Neuronal stem cell (in vitro differentiated cells): ENCODE measurements around the gene WDR54.
"Not testable (repeated sequence)": the region's sequence is repeated elsewhere in the genome, so short reads cannot be mapped to it uniquely, and the experiment has no call there.

Experiments
- DNase-seq: peaks from one replicate; pipeline ENCODE4 v3.0.0-alpha.2; 2013; ENCODE audit warnings: low spot score
- H2AFZ ChIP-seq: one replicate; pipeline ENCODE4 v1.6.1; 2013; ENCODE audit warnings: mild to moderate bottlenecking, low read length, inconsistent platforms
- H2AK5ac ChIP-seq: 2 replicates; pipeline ENCODE4 v1.6.1; 2013; ENCODE audit warnings: low read depth, mild to moderate bottlenecking, inconsistent platforms, low read length, moderate library complexity, mixed read lengths
- H2BK120ac ChIP-seq: 2 replicates; pipeline ENCODE4 v1.6.1; 2013; ENCODE audit warnings: low read depth, mild to moderate bottlenecking, inconsistent platforms, low read length, moderate library complexity, mixed read lengths
- H2BK12ac ChIP-seq: one replicate; pipeline ENCODE4 v1.6.1; 2013; ENCODE audit warnings: low read length, inconsistent platforms
- H2BK15ac ChIP-seq: 2 replicates; pipeline ENCODE4 v1.6.1; 2013; ENCODE audit warnings: mild to moderate bottlenecking, low read length, inconsistent platforms, mixed read lengths
- H2BK5ac ChIP-seq: one replicate; pipeline ENCODE4 v1.6.1; 2013; ENCODE audit warnings: inconsistent platforms, mild to moderate bottlenecking, low read length, moderate library complexity
- H3K14ac ChIP-seq: one replicate; pipeline ENCODE4 v1.6.1; 2013; ENCODE audit warnings: low read length, inconsistent platforms
- H3K18ac ChIP-seq: 2 replicates; pipeline ENCODE4 v1.6.1; 2013; ENCODE audit warnings: low read length, inconsistent platforms
- H3K23ac ChIP-seq: 2 replicates; pipeline ENCODE4 v1.6.1; 2013; ENCODE audit warnings: low read depth, mild to moderate bottlenecking, mixed read lengths, low read length, inconsistent platforms; ENCODE audit not compliant: poor library complexity
- H3K27ac ChIP-seq: replicated peaks from 3 replicates; pipeline ENCODE4 v1.5.1; 2013; ENCODE audit warnings: low read length, inconsistent platforms
- H3K27me3 ChIP-seq, 3 experiments: 2 replicates each; pipeline ENCODE4 v1.6.1; 2013; ENCODE audit warnings: low read length in 3 of 3, mild to moderate bottlenecking in 2 of 3, inconsistent platforms in 1 of 3, low read depth in 1 of 3, mixed read lengths in 1 of 3, moderate library complexity in 1 of 3; ENCODE audit not compliant: control insufficient read depth in 3 of 3, insufficient read depth in 3 of 3
- H3K36me3 ChIP-seq, 2 donors: replicated peaks in 1 of 2; 2 replicates each; pipeline ENCODE4 v1.6.1; 2013; ENCODE audit warnings: low read length in 2 of 2; ENCODE audit not compliant: control insufficient read depth in 2 of 2, insufficient read depth in 2 of 2
- H3K4ac ChIP-seq: 2 replicates; pipeline ENCODE4 v1.6.1; 2013; ENCODE audit warnings: inconsistent platforms, mild to moderate bottlenecking, low read length, moderate library complexity
- H3K4me1 ChIP-seq, 2 donors: 1 replicate in 1 of 2; 2 replicates in 1 of 2; pipeline ENCODE4 v1.6.1; 2013; ENCODE audit warnings: low read length in 2 of 2, low read depth in 1 of 2; ENCODE audit not compliant: control insufficient read depth in 2 of 2, insufficient read depth in 1 of 2
- H3K4me2 ChIP-seq: one replicate; pipeline ENCODE4 v1.6.1; 2013; ENCODE audit warnings: mild to moderate bottlenecking, low read length, inconsistent platforms; ENCODE audit not compliant: insufficient read depth, poor library complexity, severe bottlenecking
- H3K4me3 ChIP-seq, 2 donors: 2 replicates each; pipeline ENCODE4 v1.5.1; 2013; ENCODE audit warnings: low read length in 2 of 2, mild to moderate bottlenecking in 2 of 2, inconsistent platforms in 1 of 2, moderate library complexity in 1 of 2
- H3K79me1 ChIP-seq: one replicate; pipeline ENCODE4 v1.6.1; 2013; ENCODE audit warnings: low read depth, mild to moderate bottlenecking, inconsistent platforms, low read length, moderate library complexity
- H3K9ac ChIP-seq: one replicate; pipeline ENCODE4 v1.6.1; 2013; ENCODE audit warnings: mild to moderate bottlenecking, low read depth, low read length, inconsistent platforms; ENCODE audit not compliant: poor library complexity
- H3K9me3 ChIP-seq, 2 donors: replicated peaks in 1 of 2; 2 replicates each; pipeline versions ENCODE3 to v1.6.1; 2013; ENCODE audit warnings: low read length in 2 of 2, mild to moderate bottlenecking in 2 of 2, inconsistent platforms in 1 of 2, low read depth in 1 of 2, mixed read lengths in 1 of 2, moderate library complexity in 1 of 2; ENCODE audit not compliant: control insufficient read depth in 2 of 2, insufficient read depth in 1 of 2
- H4K8ac ChIP-seq: one replicate; pipeline ENCODE4 v1.6.1; 2013; ENCODE audit warnings: low read depth, mild to moderate bottlenecking, inconsistent platforms, low read length, moderate library complexity
- H4K91ac ChIP-seq: one replicate; pipeline ENCODE4 v1.6.1; 2013; ENCODE audit warnings: low read length, low read depth, mild to moderate bottlenecking, inconsistent platforms; ENCODE audit not compliant: poor library complexity
- WGBS, 2 donors: extraction: QIAGEN DNeasy Blood & Tissue Kit; methylation state at CpG; one replicate each; pipeline ENCODE4 v1.1.7; 2013; ENCODE audit warnings: missing lambda C conversion rate in 2 of 2, mixed read lengths in 1 of 2; ENCODE audit not compliant: insufficient read length in 2 of 2, insufficient replicate concordance in 1 of 2; ENCODE audit errors: extremely low coverage in 2 of 2; 5-methylcytosine and 5-hydroxymethylcytosine counted together

The WDR54 gene

GRCh38 chr2:74420006-74420405, 1.5 kb upstream of the WDR54 start:
- no CpG with 5 or more reads among the region's 2 CpGs for WGBS, 2 donors
- no peak overlapping the region for H4K8ac ChIP-seq
- no peak overlapping the region for H3K18ac ChIP-seq
- H2BK12ac ChIP-seq = no peak overlapping the region
- no peak overlapping the region for H4K91ac ChIP-seq
- peaks cover 0 to 3% of the 10 kb centered on the region in 2 donors for H3K9me3 ChIP-seq
- no peak overlapping the region for H2BK15ac ChIP-seq
- no peak overlapping the region for H3K14ac ChIP-seq
- H3K36me3 ChIP-seq = peaks cover 9 to 15% of the 10 kb centered on the region in 2 donors
- H2AFZ ChIP-seq = no peak overlapping the region
- no peak for DNase-seq
- H2AK5ac ChIP-seq = no peak overlapping the region
- no peak overlapping the region for H2BK120ac ChIP-seq
- no peak overlapping the region for H3K9ac ChIP-seq
- H3K23ac ChIP-seq = no peak overlapping the region
- H3K4me1 ChIP-seq = peaks cover 0 to 9% of the 10 kb centered on the region in 2 donors
- no peak overlapping the region for H3K4me2 ChIP-seq
- H2BK5ac ChIP-seq = no peak overlapping the region
- no peak overlapping the region for H3K4ac ChIP-seq
- H3K79me1 ChIP-seq = peaks cover 9% of the 10 kb centered on the region
- H3K27ac ChIP-seq = no peak overlapping the region
- H3K27me3 ChIP-seq = no peaks in the 10 kb centered on the region
- no peak overlapping the region for H3K4me3 ChIP-seq

DNA sequence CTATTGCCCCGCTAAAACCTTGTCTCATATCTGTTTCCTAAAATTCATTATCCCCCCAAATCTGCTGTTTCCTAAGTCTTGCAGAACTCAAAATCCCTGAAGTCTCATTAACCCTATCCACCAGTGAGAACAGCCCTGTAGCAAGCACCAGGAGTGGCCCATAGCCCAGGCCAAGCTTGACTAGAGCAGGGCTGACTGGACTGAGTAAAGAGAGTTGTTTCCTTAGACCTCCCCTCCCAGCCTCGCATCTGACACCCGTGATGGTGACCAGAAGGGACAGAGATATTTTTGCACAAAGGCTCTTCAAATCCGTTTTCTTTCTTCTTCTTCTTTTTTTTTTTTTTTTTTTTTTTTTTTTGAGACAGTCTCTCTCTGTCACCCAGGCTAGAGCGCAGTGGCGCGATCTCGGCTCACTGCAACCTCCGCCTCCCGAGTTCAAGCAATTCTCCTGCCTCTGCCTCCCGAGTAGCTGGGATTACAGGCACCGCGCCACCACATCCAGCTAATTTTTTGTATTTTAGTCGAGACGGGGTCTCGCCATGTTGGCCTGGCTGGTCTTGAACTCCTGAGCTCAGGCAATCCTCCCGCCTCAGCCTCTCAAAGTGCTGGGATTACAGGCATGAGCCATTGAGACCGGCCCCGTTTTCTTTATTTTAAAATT, 957 bp upstream of the WDR54 start:
- H2BK12ac ChIP-seq, H3K27ac ChIP-seq: not testable (repeated sequence)

GRCh38 chr2:74423231-74424095, 1.9 kb downstream of the WDR54 start:
- no peak overlapping the region for H2BK120ac ChIP-seq
- H2BK12ac ChIP-seq = no peak overlapping the region
- no peak overlapping the region for H2AFZ ChIP-seq
- H3K36me3 ChIP-seq = peaks cover 38 to 49% of the 10 kb centered on the region in 2 donors
- H3K4ac ChIP-seq = no peak overlapping the region
- no peak overlapping the region for H4K91ac ChIP-seq
- H3K4me1 ChIP-seq = peaks cover 0 to 7% of the 10 kb centered on the region in 2 donors
- H3K9me3 ChIP-seq = peaks cover 0 to under 1% of the 10 kb centered on the region in 2 donors
- no CpG with 5 or more reads among the region's 9 CpGs for WGBS, 2 donors
- H3K27ac ChIP-seq = no peak overlapping the region
- peaks cover 10% of the 10 kb centered on the region for H3K79me1 ChIP-seq
- no peak for DNase-seq
- H3K23ac ChIP-seq = peak overlapping the region; percentile 4
- no peak overlapping the region for H3K4me3 ChIP-seq
- H2BK5ac ChIP-seq = no peak overlapping the region
- H2BK15ac ChIP-seq = no peak overlapping the region
- H2AK5ac ChIP-seq = no peak overlapping the region
- H3K9ac ChIP-seq = no peak overlapping the region
- H3K4me2 ChIP-seq = no peak overlapping the region
- no peak overlapping the region for H3K18ac ChIP-seq
- H4K8ac ChIP-seq = no peak overlapping the region
- H3K14ac ChIP-seq = no peak overlapping the region
- H3K27me3 ChIP-seq = no peaks in the 10 kb centered on the region

More for the DNA sequence above, 957 bp upstream of the WDR54 start:
- not testable (repeated sequence) for H3K9ac ChIP-seq, H4K8ac ChIP-seq, H2BK5ac ChIP-seq, H3K27me3 ChIP-seq, H3K4me1 ChIP-seq, H2BK15ac ChIP-seq, H3K79me1 ChIP-seq, H2BK120ac ChIP-seq, DNase-seq, H3K4ac ChIP-seq, H3K18ac ChIP-seq, H4K91ac ChIP-seq, H3K14ac ChIP-seq, H3K23ac ChIP-seq, H2AK5ac ChIP-seq, H3K9me3 ChIP-seq
- WGBS, 2 donors = no CpG with 5 or more reads among the region's 19 CpGs
- peak overlapping the region; percentile 13 for H3K4me2 ChIP-seq
- H3K36me3 ChIP-seq = peaks cover 15 to 20% of the 10 kb centered on the region in 2 donors
- H3K4me3 ChIP-seq = peak overlapping the region in 1 of 2 donors; percentile 87
- peak overlapping the region; percentile 97 for H2AFZ ChIP-seq
